Activated T-cell treated with anti-CD3 and anti-CD28 coated beads for 24 hours (primary cell): ENCODE results near the gene PTPRE.

ENCODE experiments used
- DNase-seq: peaks from one replicate; pipeline ENCODE4 v3.0.0-alpha.2; 2020; ENCODE audit warnings: low read depth

Gene PTPRE

GRCh38 chr10:127926455-127926854 lies 19.6 kb downstream of the PTPRE start:
- DNase-seq: no peak

GRCh38 chr10:127928021-127928806 lies 21.3 kb downstream of the PTPRE start:
- no peak for DNase-seq

- no peak for DNase-seq
These were observed 25.8 kb downstream of the PTPRE start for GRCh38 chr10:127932521-127933270.

- no peak for DNase-seq
These were observed 26.4 kb downstream of the PTPRE start for GRCh38 chr10:127933271-127933670.

- DNase-seq: no peak
These were observed 27.5 kb downstream of the PTPRE start for GRCh38 chr10:127934383-127934782.

- DNase-seq: no peak
These were observed 28.2 kb downstream of the PTPRE start for GRCh38 chr10:127935071-127935561.

- DNase-seq: no peak
These were observed 30.2 kb downstream of the PTPRE start for GRCh38 chr10:127937069-127937468.

- DNase-seq: no peak
These were observed 31.1 kb downstream of the PTPRE start for GRCh38 chr10:127937915-127938463.

GRCh38 chr10:127939786-127940330 lies 33.0 kb downstream of the PTPRE start:
- DNase-seq: no peak

- no peak for DNase-seq
These were observed 34.1 kb downstream of the PTPRE start for GRCh38 chr10:127940866-127941640.

- no peak for DNase-seq
These were observed 35.9 kb downstream of the PTPRE start for GRCh38 chr10:127942811-127943210.

- DNase-seq: no peak
These were observed 36.5 kb downstream of the PTPRE start for GRCh38 chr10:127943336-127943910.

- DNase-seq: no peak
These were observed 37.4 kb downstream of the PTPRE start for GRCh38 chr10:127944256-127944655.

GRCh38 chr10:127945341-127945758 lies 38.4 kb downstream of the PTPRE start:
- DNase-seq: peak; percentile 10

- no peak for DNase-seq
These were observed 39.2 kb downstream of the PTPRE start for GRCh38 chr10:127945948-127946711.

- no peak for DNase-seq
These were observed 40.3 kb downstream of the PTPRE start for GRCh38 chr10:127947211-127947610.

- DNase-seq: no peak
These were observed 41.9 kb downstream of the PTPRE start for GRCh38 chr10:127948791-127949190.

GRCh38 chr10:127949831-127950230 lies 42.9 kb downstream of the PTPRE start:
- no peak for DNase-seq

GRCh38 chr10:127951861-127952574 lies 45.1 kb downstream of the PTPRE start:
- DNase-seq: no peak

- DNase-seq: no peak
These were observed 45.6 kb downstream of the PTPRE start for GRCh38 chr10:127952575-127952869.
